AML-193 (cell line): ENCODE measurements around the gene SLC34A3.

ENCODE experiments used
- DNase-seq, 2 experiments: peaks; one replicate each; lab custom pipeline; 2025; lab: John Stamatoyannopoulos, UW

The SLC34A3 gene

GRCh38 chr9:137195525-137196220 is 35.0 kb upstream of the SLC34A3 start:
- DNase-seq: no peak

- DNase-seq: no peak
Measured at GRCh38 chr9:137198051-137198901, 32.4 kb upstream of the SLC34A3 start.

- no peak for DNase-seq
Measured at GRCh38 chr9:137198902-137199283, 31.8 kb upstream of the SLC34A3 start.

DNA sequence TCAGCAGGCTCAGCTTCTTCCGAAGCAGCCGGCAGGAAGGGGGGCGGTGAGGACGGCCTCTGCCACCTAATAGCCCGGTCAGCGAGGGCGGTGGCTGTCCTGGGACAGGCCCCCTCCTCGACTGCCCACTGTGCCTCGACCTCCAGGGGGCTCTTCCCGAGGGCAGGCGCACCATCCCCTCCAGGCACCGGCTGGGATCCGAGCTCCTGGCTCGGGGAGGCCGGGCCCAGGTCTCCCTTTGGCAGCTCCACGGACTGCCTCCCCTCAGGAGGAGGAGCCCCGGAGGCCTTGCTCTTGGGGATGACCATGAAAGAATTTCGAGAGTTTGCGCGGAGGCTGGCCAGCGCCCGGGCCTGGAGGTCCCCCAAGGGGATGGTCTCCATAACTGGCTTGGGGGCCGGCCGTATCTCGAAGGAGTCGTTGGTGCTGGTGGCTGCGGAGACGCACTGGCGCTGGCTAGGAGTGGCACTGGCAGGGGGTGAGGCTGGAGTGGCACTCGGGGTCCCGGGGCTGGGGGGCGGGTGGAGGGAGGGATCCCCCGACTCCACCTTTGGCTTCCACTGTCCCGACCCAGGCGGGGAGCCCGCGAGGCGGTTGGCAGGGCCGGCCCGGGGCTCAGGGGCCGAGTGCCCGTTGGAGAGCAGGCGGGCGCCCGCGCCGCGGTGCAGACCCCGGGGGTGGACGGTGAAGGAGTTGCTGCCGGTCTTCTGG is 31.1 kb upstream of the SLC34A3 start:
- DNase-seq: no peak

- peak; percentile 96 to 97 for DNase-seq
Measured at GRCh38 chr9:137200311-137201204, 30.1 kb upstream of the SLC34A3 start, which contains the start of gene TPRN. Gene TPRN, minus strand, starts transcription at chr9:137200741. Its CDS starts 30 bp downstream, at chr9:137200711.

GRCh38 chr9:137201205-137201868 is 29.4 kb upstream of the SLC34A3 start:
- DNase-seq: no peak

DNA sequence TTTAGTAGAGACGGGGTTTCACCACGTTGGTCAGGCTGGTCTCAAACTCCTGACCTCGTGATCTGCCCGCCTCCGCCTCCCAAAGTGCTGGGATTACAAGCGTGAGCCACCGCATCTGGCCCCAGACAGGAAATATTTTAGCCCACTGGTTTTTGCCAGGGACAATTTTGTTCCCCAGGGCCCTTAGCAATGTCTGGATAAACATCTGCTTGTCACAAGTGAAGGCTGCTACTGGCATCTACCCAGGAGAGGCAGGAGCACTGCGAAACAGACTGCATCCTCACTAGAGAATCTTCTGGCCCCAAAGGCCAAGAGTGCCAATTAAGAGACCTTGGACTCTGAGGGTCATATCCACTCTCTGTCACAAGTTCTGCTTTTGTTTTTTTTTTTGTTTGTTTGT is 27.7 kb upstream of the SLC34A3 start:
- no peak for DNase-seq

DNA sequence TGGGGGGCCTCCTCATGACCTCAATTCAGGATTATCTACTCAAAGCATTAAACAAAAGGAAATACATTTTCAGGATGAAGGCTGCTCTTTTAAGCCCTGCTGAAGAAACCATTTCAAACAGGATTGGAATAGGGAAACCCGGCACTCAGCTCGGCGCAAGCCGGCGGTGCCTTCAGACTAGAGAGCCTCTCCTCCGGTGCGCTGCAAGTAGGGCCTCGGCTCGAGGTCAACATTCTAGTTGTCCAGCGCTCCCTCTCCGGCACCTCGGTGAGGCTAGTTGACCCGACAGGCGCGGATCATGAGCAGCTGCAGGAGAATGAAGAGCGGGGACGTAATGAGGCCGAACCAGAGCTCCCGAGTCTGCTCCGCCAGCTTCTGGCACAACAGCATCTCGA is 26.0 kb upstream of the SLC34A3 start:
- DNase-seq: no peak

GRCh38 chr9:137205126-137206069 is 25.3 kb upstream of the SLC34A3 start, which contains the start of the genes NDOR1 and TMEM203:
Gene NDOR1, plus strand, starts transcription at chr9:137205700. Its CDS starts 78 bp downstream, at chr9:137205778.
Gene TMEM203, minus strand, starts transcription at chr9:137205648. Its CDS starts 234 bp downstream, at chr9:137205414.
- peak; percentile 64 to 71 for DNase-seq

GRCh38 chr9:137206602-137207001 is 24.1 kb upstream of the SLC34A3 start:
- DNase-seq: no peak

GRCh38 chr9:137211532-137211931 is 19.2 kb upstream of the SLC34A3 start:
- no peak for DNase-seq

DNA sequence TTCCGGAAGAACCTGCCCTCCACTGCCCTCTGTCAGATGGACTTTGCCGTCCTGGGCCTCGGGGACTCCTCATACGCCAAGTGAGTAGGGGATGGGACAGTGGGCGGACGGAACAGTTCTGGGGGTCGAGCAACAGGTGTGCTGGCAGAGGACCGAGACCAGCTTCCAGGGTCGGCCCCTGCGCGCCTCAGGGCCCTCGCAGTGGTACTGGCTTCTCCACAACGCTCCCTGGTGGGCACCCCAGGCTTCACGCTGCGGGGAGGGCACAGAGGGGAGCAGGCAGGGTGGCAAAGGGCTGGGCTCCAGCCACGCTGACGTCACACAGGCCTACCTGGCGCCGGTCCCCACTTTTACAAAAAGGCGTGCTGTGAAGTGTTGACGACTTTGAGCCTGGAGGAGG is 18.2 kb upstream of the SLC34A3 start:
- DNase-seq: no peak

GRCh38 chr9:137213160-137214060 is 17.3 kb upstream of the SLC34A3 start:
- no peak for DNase-seq

DNA sequence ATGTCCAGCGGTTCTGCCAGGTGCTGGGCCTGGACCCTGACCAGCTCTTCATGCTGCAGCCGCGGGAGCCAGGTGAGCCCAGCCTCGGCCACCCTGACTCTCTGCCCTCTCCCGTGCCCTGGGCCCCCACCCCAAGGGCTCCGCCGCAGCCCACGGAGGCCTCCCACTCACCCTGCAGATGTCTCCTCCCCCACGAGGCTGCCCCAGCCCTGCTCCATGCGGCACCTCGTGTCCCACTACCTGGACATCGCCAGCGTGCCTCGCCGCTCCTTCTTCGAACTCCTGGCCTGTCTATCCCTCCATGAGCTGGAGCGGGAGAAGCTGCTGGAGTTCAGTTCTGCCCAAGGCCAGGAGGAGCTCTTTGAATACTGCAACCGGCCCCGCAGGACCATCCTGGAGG is 16.1 kb upstream of the SLC34A3 start:
- DNase-seq: no peak

- DNase-seq: no peak
Measured at GRCh38 chr9:137215196-137215986, 15.3 kb upstream of the SLC34A3 start.

GRCh38 chr9:137216188-137216965 is 14.3 kb upstream of the SLC34A3 start:
- DNase-seq: no peak
